HG02798 (cell line): ENCODE data around the gene AADACL4.
"Not testable (repeated sequence)": the region's sequence is repeated elsewhere in the genome, so short reads cannot be mapped to it uniquely, and the experiment has no call there.

Experiments used
- ATAC-seq: cut with Tn5 transposase; IDR thresholded peaks from one replicate; pipeline ENCODE4 v1.9.1; 2021; ENCODE audit warnings: mild to moderate bottlenecking; ENCODE audit not compliant: unreplicated experiment, poor library complexity

AADACL4 gene

GRCh38 chr1:12626888-12627287 lies 17.0 kb upstream of the AADACL4 start:
- no peak for ATAC-seq

- no peak for ATAC-seq
Measured at GRCh38 chr1:12627296-12627695, 16.6 kb upstream of the AADACL4 start.

- no peak for ATAC-seq
Measured at GRCh38 chr1:12629511-12629956, 14.4 kb upstream of the AADACL4 start.

GRCh38 chr1:12629985-12630760 lies 13.7 kb upstream of the AADACL4 start:
- no peak for ATAC-seq

- ATAC-seq, result no peak
Measured at GRCh38 chr1:12630946-12631530, 12.8 kb upstream of the AADACL4 start.

GRCh38 chr1:12631571-12631970 lies 12.3 kb upstream of the AADACL4 start:
- ATAC-seq, result no peak

GRCh38 chr1:12634156-12634555 lies 9.7 kb upstream of the AADACL4 start:
- ATAC-seq, result no peak

GRCh38 chr1:12634696-12635202 lies 9.1 kb upstream of the AADACL4 start:
- ATAC-seq, result no peak

GRCh38 chr1:12636098-12636950 lies 7.6 kb upstream of the AADACL4 start:
- no peak for ATAC-seq

GRCh38 chr1:12637693-12638092 lies 6.2 kb upstream of the AADACL4 start:
- ATAC-seq, result no peak

GRCh38 chr1:12640237-12640957 lies 3.5 kb upstream of the AADACL4 start:
- ATAC-seq, result no peak

GRCh38 chr1:12640958-12641272 lies 3.0 kb upstream of the AADACL4 start:
- no peak for ATAC-seq

GRCh38 chr1:12643079-12643478 lies 806 bp upstream of the AADACL4 start:
- no peak for ATAC-seq

- no peak for ATAC-seq
Measured at GRCh38 chr1:12644237-12644636, 352 bp downstream of the AADACL4 start.

- no peak for ATAC-seq
Measured at GRCh38 chr1:12644829-12645228, 944 bp downstream of the AADACL4 start.

- not testable (repeated sequence) for ATAC-seq
Measured at GRCh38 chr1:12645401-12645800, 1.5 kb downstream of the AADACL4 start.

GRCh38 chr1:12648741-12649140 lies 4.9 kb downstream of the AADACL4 start:
- ATAC-seq, result no peak

- no peak for ATAC-seq
Measured at GRCh38 chr1:12649971-12650421, 6.1 kb downstream of the AADACL4 start.

- no peak for ATAC-seq
Measured at GRCh38 chr1:12654004-12654567, 10.2 kb downstream of the AADACL4 start.

GRCh38 chr1:12654657-12655056 lies 10.8 kb downstream of the AADACL4 start:
- ATAC-seq, result no peak
